Stimulated activated CD4-positive, alpha-beta T cell treated with anti-CD3 and anti-CD28 coated beads, Interleukin-4, amount 100 ng/mL, for 48 hours (primary cell): Measurements from ENCODE around the gene RDX.
"Not testable (repeated sequence)": the region's sequence is repeated elsewhere in the genome, so short reads cannot be mapped to it uniquely, and the experiment has no call there.

ENCODE experiments used
- DNase-seq, 2 donors: peaks; one replicate each; pipeline ENCODE4 v3.0.0-alpha.2; 2020; ENCODE audit warnings: low read depth in 2 of 2

RDX gene

GRCh38 chr11:110200241-110200640 lies 96.2 kb downstream of the RDX start:
- no peak for DNase-seq

GRCh38 chr11:110199184-110199981 lies 97.0 kb downstream of the RDX start:
- DNase-seq = no peak

- DNase-seq = no peak
Measured at GRCh38 chr11:110198031-110198729, 98.2 kb downstream of the RDX start.

GRCh38 chr11:110196884-110197420 lies 99.5 kb downstream of the RDX start:
- no peak for DNase-seq

- no peak for DNase-seq
Measured at GRCh38 chr11:110196241-110196754, 100.1 kb downstream of the RDX start.

GRCh38 chr11:110194211-110194766 lies 102.1 kb downstream of the RDX start:
- not testable (repeated sequence) for DNase-seq

GRCh38 chr11:110192604-110193282 lies 103.7 kb downstream of the RDX start:
- not testable (repeated sequence) for DNase-seq

- no peak for DNase-seq
Measured at GRCh38 chr11:110190885-110191284, 105.5 kb downstream of the RDX start.

GRCh38 chr11:110187731-110188130 lies 108.7 kb downstream of the RDX start:
- no peak for DNase-seq

GRCh38 chr11:110186867-110187266 lies 109.5 kb downstream of the RDX start:
- no peak for DNase-seq

GRCh38 chr11:110186456-110186855 lies 110.0 kb downstream of the RDX start:
- no peak for DNase-seq

GRCh38 chr11:110185599-110185998 lies 110.8 kb downstream of the RDX start:
- no peak for DNase-seq

GRCh38 chr11:110185121-110185591 lies 111.3 kb downstream of the RDX start:
- no peak for DNase-seq

- DNase-seq = no peak
Measured at GRCh38 chr11:110184456-110184855, 112.0 kb downstream of the RDX start.

GRCh38 chr11:110182886-110183285 lies 113.5 kb downstream of the RDX start:
- DNase-seq = no peak

GRCh38 chr11:110179064-110179463 lies 117.3 kb downstream of the RDX start:
- no peak for DNase-seq

GRCh38 chr11:110177086-110177456 lies 119.3 kb downstream of the RDX start:
- DNase-seq = no peak

GRCh38 chr11:110176366-110177085 lies 119.9 kb downstream of the RDX start:
- no peak for DNase-seq

GRCh38 chr11:110174645-110175310 lies 121.6 kb downstream of the RDX start:
- DNase-seq = no peak
